ENCODE results near the gene PAIP2.
"Not testable (repeated sequence)": the region's sequence is repeated elsewhere in the genome, so short reads cannot be mapped to it uniquely, and the experiment has no call there.

PAIP2 gene

GRCh38 chr5:139379626-139380449, 38.2 kb downstream of the PAIP2 start:
- DNase-seq = no peak

GRCh38 chr5:139381837-139382761, 40.4 kb downstream of the PAIP2 start:
- DNase-seq = no peak

- DNase-seq = no peak
Measured at GRCh38 chr5:139382807-139383206, 41.2 kb downstream of the PAIP2 start.

GRCh38 chr5:139383275-139383992, 41.8 kb downstream of the PAIP2 start, which contains the start of gene SLC23A1:
Gene SLC23A1 (minus strand): TSS chr5:139383297. CDS start chr5:139383253, 44 bp downstream.
- no peak for DNase-seq

- no peak for DNase-seq
Measured at GRCh38 chr5:139383993-139384590, 42.4 kb downstream of the PAIP2 start.

- no peak for DNase-seq
Measured at GRCh38 chr5:139384591-139385051, 43.0 kb downstream of the PAIP2 start.

GRCh38 chr5:139385061-139386049, 43.7 kb downstream of the PAIP2 start:
- DNase-seq = no peak

GRCh38 chr5:139386050-139386438, 44.4 kb downstream of the PAIP2 start:
- DNase-seq = no peak

GRCh38 chr5:139386956-139387355, 45.3 kb downstream of the PAIP2 start:
- not testable (repeated sequence) for DNase-seq

- no peak for DNase-seq
Measured at GRCh38 chr5:139387611-139388197, 46.0 kb downstream of the PAIP2 start.

GRCh38 chr5:139388198-139388821, 46.7 kb downstream of the PAIP2 start:
- DNase-seq = no peak

- DNase-seq = peak; percentile 53
Measured at GRCh38 chr5:139389701-139390638, 48.3 kb downstream of the PAIP2 start, which contains the start of gene MZB1. Gene MZB1 (minus strand): TSS chr5:139389913. CDS start chr5:139389856, 57 bp downstream.

- no peak for DNase-seq
Measured at GRCh38 chr5:139390639-139391569, 49.2 kb downstream of the PAIP2 start.

GRCh38 chr5:139391570-139392323, 50.1 kb downstream of the PAIP2 start:
- DNase-seq = no peak

- no peak for DNase-seq
Measured at GRCh38 chr5:139392324-139392677, 50.6 kb downstream of the PAIP2 start.

GRCh38 chr5:139392678-139393496, 51.2 kb downstream of the PAIP2 start:
- peak; percentile 70 for DNase-seq

Data from activated effector memory CD4-positive, alpha-beta T cell treated with Interleukin-2 at 50 U/mL for 16 hours (primary cell).